HepG2 (cell line): ENCODE measurements around the gene RHOV. TPM values are rescaled to one million over a fixed set of nuclear protein-coding genes. Genes with fewer than 3 reads are reported as not detected.
A peak's percentile ranks its signal among the peaks of the same experiment; 100 is the strongest.

Experiments
- EEA1 ChIP-seq: sonication (generic); formaldehyde crosslinking; IDR thresholded peaks from 2 replicates; pipeline ENCODE4 v1.5.1; 2020; ENCODE audit warnings: mild to moderate bottlenecking, missing genetic modification reagents, borderline replicate concordance
- EHMT2 ChIP-seq: fragments of 200-600 bp; sonication (generic); IDR thresholded peaks from 2 replicates; pipeline ENCODE4 v1.7.0; 2017; ENCODE audit warnings: antibody characterized with exemption, low read depth, low read length, borderline replicate concordance
- GABPB1 ChIP-seq: IDR thresholded peaks from 2 replicates; pipeline ENCODE4 v1.6.1; 2016; ENCODE audit warnings: mild to moderate bottlenecking, missing genetic modification reagents, moderate library complexity, missing compliant biosample characterization
- HHEX ChIP-seq: IDR thresholded peaks from 2 replicates; pipeline ENCODE4 v1.6.1; 2016; ENCODE audit warnings: control low read depth
- HIVEP1 ChIP-seq: sonication (generic); formaldehyde crosslinking; IDR thresholded peaks from 2 replicates; pipeline ENCODE4 v1.4.0; 2020; ENCODE audit warnings: mild to moderate bottlenecking, missing genetic modification reagents
- HNF4A ChIP-seq: sonication (generic); formaldehyde crosslinking; IDR thresholded peaks from 2 replicates; pipeline ENCODE4 v1.4.0; 2020; ENCODE audit warnings: missing genetic modification reagents
- NR3C1 ChIP-seq: sonication (generic); formaldehyde crosslinking; IDR thresholded peaks from 2 replicates; pipeline ENCODE4 v1.4.0; 2020; ENCODE audit warnings: missing genetic modification reagents
- PHF21A ChIP-seq: sonication (generic); formaldehyde crosslinking; IDR thresholded peaks from 2 replicates; pipeline ENCODE4 v1.5.0; 2020; ENCODE audit warnings: mild to moderate bottlenecking, missing genetic modification reagents
- RAD21 ChIP-seq: fragments of 450-650 bp; formaldehyde crosslinking; IDR thresholded peaks from 2 replicates; pipeline ENCODE4 v1.5.0; 2020; ENCODE audit warnings: mild to moderate bottlenecking
- SAP130 ChIP-seq: IDR thresholded peaks from 2 replicates; pipeline ENCODE4 v1.6.1; 2016; ENCODE audit warnings: low read depth
- TBX2 ChIP-seq: sonication (generic); formaldehyde crosslinking; IDR thresholded peaks from 2 replicates; pipeline ENCODE4 v1.5.0; 2020; ENCODE audit warnings: missing genetic modification reagents, mild to moderate bottlenecking, borderline replicate concordance
- TBX3 ChIP-seq: fragments of 450-650 bp; IDR thresholded peaks from 2 replicates; pipeline ENCODE4 v1.6.1; 2017; ENCODE audit warnings: antibody characterized with exemption, mild to moderate bottlenecking, inconsistent platforms, borderline replicate concordance
- TGIF2 ChIP-seq: IDR thresholded peaks from 2 replicates; pipeline ENCODE4 v1.6.1; 2016; ENCODE audit warnings: control low read depth, missing compliant biosample characterization
- ZNF205 ChIP-seq: IDR thresholded peaks from 2 replicates; pipeline ENCODE4 v1.6.1; 2018; ENCODE audit warnings: missing biosample characterization, missing genetic modification reagents
- ZNF724P ChIP-seq: sonication (generic); formaldehyde crosslinking; IDR thresholded peaks from 2 replicates; pipeline ENCODE4 v1.8.0; 2022; ENCODE audit warnings: missing genetic modification reagents, borderline replicate concordance
- ZNF768 ChIP-seq: sonication (generic); formaldehyde crosslinking; IDR thresholded peaks from 2 replicates; pipeline ENCODE4 v1.4.0; 2020; ENCODE audit warnings: missing genetic modification reagents
- ZNF83 ChIP-seq: sonication (generic); formaldehyde crosslinking; IDR thresholded peaks from 2 replicates; pipeline ENCODE4 v1.4.0; 2020; ENCODE audit warnings: missing genetic modification reagents, mild to moderate bottlenecking, borderline replicate concordance
- polyA plus RNA-seq, 8 experiments: library from polyadenylated mRNA; depleted of rRNA in 3 of 8; stranded (reverse) in 7 of 8; unstranded in 1 of 8; fragments of >200 nt; fragmentation: Illumina TruSeq in 4 of 8; extraction: Trizol in 4 of 8; gene quantifications; 2 replicates each; pipeline versions ENCODE4 v1.2.1 to v1.2.3, GENCODE V29; 2011 to 2016; ENCODE audit warnings: low read depth in 4 of 8, missing spikeins in 1 of 8, mixed read lengths in 1 of 8; ENCODE audit not compliant: insufficient read depth in 1 of 8
- total RNA-seq, 5 experiments: library from RNA; depleted of rRNA; stranded (reverse); fragments of >200 nt; fragmentation: Illumina TruSeq; extraction: Trizol; gene quantifications; 2 replicates each; pipeline ENCODE4 v1.2.3, GENCODE V29; 2016; ENCODE audit warnings: low read depth in 1 of 5
- TF ChIP-seq, protein P1 (sequence below): sonication (generic); formaldehyde crosslinking; IDR thresholded peaks from 2 replicates; pipeline ENCODE4 v1.4.0; 2020; ENCODE audit warnings: missing genetic modification reagents
- TF ChIP-seq, protein P2 (sequence below): sonication (generic); formaldehyde crosslinking; IDR thresholded peaks from 2 replicates; pipeline ENCODE4 v1.4.0; 2020; ENCODE audit warnings: missing genetic modification reagents
- TF ChIP-seq, protein P3 (sequence below): sonication (generic); formaldehyde crosslinking; IDR thresholded peaks from 2 replicates; pipeline ENCODE4 v1.5.0; 2020; ENCODE audit warnings: mild to moderate bottlenecking, missing genetic modification reagents, borderline replicate concordance
- TF ChIP-seq, protein P4 (sequence below): sonication (generic); formaldehyde crosslinking; IDR thresholded peaks from 2 replicates; pipeline ENCODE4 v1.8.0; 2022; ENCODE audit warnings: mild to moderate bottlenecking, missing genetic modification reagents; ENCODE audit not compliant: insufficient replicate concordance

Gene RHOV
- total and polyA plus RNA-seq, 2 of the 13 experiments (the other 11 are each of a cell fraction or from before 2014, with no cell fraction given) = 0.17 to 0.18 TPM

DNA sequence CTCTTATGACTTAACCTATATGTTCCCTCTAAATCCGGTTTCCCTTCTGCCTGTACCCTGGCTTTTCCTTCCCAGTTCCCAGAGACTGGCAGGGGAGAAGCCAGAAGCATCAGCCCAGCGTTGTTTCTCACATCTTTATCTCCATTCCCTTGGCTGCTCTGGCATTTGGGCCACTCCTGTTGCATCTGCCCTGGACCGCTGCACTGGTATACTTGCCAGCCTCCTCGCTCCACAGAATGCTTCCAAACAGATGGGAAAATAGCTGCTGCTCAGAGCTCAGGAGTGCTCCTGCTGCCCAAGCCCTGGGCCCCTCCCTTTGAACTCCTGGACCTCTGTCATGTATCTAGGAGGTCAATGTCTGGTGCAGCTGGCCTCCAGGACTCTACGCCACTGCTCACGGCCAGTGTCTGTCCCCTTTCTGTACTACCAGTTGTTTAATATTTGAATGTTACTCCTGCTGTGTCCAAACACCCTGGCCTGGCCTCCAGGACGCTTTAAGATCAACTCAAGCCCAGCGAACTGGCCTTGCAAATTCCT, 23.4 kb downstream of the RHOV start (continued):
- TF ChIP-seq, protein P1, sequence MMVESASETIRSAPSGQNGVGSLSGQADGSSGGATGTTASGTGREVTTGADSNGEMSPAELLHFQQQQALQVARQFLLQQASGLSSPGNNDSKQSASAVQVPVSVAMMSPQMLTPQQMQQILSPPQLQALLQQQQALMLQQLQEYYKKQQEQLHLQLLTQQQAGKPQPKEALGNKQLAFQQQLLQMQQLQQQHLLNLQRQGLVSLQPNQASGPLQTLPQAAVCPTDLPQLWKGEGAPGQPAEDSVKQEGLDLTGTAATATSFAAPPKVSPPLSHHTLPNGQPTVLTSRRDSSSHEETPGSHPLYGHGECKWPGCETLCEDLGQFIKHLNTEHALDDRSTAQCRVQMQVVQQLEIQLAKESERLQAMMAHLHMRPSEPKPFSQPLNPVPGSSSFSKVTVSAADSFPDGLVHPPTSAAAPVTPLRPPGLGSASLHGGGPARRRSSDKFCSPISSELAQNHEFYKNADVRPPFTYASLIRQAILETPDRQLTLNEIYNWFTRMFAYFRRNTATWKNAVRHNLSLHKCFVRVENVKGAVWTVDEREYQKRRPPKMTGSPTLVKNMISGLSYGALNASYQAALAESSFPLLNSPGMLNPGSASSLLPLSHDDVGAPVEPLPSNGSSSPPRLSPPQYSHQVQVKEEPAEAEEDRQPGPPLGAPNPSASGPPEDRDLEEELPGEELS (CRISPR knock-in tag) = 0 out of 2 replicates have a peak, but pooled peaks have one; percentile 13
- TF ChIP-seq GABPB1 (CRISPR knock-in tag) (no peak), ZNF205 (CRISPR knock-in tag) (no peak), PHF21A (CRISPR knock-in tag) (no peak), HNF4A (CRISPR knock-in tag) (peak; percentile 77), SAP130 (CRISPR knock-in tag) (peak; percentile 39), RAD21 (CRISPR knock-in tag) (peak; percentile 32; the same call in 1 of the 2 replicates), EHMT2 (peak; percentile 85), ZNF768 (CRISPR knock-in tag) (no peak), TBX3 (no peak), HHEX (CRISPR knock-in tag) (no peak), ZNF83 (CRISPR knock-in tag) (no peak), TGIF2 (CRISPR knock-in tag) (no peak), NR3C1 (CRISPR knock-in tag) (no peak), HIVEP1 (CRISPR knock-in tag) (0 out of 2 replicates have a peak, but pooled peaks have one; percentile 27), TBX2 (CRISPR knock-in tag) (peak; percentile 18; the same call in 1 of the 2 replicates), ZNF724P (CRISPR knock-in tag) (no peak), EEA1 (CRISPR knock-in tag) (no peak)
- TF ChIP-seq, protein P2, sequence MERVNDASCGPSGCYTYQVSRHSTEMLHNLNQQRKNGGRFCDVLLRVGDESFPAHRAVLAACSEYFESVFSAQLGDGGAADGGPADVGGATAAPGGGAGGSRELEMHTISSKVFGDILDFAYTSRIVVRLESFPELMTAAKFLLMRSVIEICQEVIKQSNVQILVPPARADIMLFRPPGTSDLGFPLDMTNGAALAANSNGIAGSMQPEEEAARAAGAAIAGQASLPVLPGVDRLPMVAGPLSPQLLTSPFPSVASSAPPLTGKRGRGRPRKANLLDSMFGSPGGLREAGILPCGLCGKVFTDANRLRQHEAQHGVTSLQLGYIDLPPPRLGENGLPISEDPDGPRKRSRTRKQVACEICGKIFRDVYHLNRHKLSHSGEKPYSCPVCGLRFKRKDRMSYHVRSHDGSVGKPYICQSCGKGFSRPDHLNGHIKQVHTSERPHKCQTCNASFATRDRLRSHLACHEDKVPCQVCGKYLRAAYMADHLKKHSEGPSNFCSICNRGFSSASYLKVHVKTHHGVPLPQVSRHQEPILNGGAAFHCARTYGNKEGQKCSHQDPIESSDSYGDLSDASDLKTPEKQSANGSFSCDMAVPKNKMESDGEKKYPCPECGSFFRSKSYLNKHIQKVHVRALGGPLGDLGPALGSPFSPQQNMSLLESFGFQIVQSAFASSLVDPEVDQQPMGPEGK (CRISPR knock-in tag) = no peak
- TF ChIP-seq, protein P3, sequence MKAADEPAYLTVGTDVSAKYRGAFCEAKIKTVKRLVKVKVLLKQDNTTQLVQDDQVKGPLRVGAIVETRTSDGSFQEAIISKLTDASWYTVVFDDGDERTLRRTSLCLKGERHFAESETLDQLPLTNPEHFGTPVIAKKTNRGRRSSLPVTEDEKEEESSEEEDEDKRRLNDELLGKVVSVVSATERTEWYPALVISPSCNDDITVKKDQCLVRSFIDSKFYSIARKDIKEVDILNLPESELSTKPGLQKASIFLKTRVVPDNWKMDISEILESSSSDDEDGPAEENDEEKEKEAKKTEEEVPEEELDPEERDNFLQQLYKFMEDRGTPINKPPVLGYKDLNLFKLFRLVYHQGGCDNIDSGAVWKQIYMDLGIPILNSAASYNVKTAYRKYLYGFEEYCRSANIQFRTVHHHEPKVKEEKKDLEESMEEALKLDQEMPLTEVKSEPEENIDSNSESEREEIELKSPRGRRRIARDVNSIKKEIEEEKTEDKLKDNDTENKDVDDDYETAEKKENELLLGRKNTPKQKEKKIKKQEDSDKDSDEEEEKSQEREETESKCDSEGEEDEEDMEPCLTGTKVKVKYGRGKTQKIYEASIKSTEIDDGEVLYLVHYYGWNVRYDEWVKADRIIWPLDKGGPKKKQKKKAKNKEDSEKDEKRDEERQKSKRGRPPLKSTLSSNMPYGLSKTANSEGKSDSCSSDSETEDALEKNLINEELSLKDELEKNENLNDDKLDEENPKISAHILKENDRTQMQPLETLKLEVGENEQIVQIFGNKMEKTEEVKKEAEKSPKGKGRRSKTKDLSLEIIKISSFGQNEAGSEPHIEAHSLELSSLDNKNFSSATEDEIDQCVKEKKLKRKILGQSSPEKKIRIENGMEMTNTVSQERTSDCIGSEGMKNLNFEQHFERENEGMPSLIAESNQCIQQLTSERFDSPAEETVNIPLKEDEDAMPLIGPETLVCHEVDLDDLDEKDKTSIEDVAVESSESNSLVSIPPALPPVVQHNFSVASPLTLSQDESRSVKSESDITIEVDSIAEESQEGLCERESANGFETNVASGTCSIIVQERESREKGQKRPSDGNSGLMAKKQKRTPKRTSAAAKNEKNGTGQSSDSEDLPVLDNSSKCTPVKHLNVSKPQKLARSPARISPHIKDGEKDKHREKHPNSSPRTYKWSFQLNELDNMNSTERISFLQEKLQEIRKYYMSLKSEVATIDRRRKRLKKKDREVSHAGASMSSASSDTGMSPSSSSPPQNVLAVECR = peak; percentile 39; the same call in 1 of the 2 replicates
- TF ChIP-seq, protein P4, sequence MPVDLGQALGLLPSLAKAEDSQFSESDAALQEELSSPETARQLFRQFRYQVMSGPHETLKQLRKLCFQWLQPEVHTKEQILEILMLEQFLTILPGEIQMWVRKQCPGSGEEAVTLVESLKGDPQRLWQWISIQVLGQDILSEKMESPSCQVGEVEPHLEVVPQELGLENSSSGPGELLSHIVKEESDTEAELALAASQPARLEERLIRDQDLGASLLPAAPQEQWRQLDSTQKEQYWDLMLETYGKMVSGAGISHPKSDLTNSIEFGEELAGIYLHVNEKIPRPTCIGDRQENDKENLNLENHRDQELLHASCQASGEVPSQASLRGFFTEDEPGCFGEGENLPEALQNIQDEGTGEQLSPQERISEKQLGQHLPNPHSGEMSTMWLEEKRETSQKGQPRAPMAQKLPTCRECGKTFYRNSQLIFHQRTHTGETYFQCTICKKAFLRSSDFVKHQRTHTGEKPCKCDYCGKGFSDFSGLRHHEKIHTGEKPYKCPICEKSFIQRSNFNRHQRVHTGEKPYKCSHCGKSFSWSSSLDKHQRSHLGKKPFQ (CRISPR knock-in tag) = no peak
